IPS-15b (cell line): ENCODE data around the gene MCM10.

Experiments used
- H3K27me3 ChIP-seq: one replicate; pipeline ENCODE4 v1.6.1; 2013; ENCODE audit warnings: low read length; ENCODE audit not compliant: control insufficient read depth, insufficient read depth
- H3K36me3 ChIP-seq: one replicate; pipeline ENCODE4 v1.6.1; 2013; ENCODE audit warnings: low read length; ENCODE audit not compliant: control insufficient read depth, insufficient read depth
- H3K4me1 ChIP-seq: one replicate; pipeline ENCODE4 v1.6.1; 2013; ENCODE audit warnings: mild to moderate bottlenecking, low read length; ENCODE audit not compliant: control insufficient read depth, insufficient read depth
- H3K4me3 ChIP-seq: one replicate; pipeline ENCODE4 v1.5.1; 2013; ENCODE audit warnings: low read depth, low read length
- H3K9ac ChIP-seq: one replicate; pipeline ENCODE4 v1.6.1; 2013; ENCODE audit warnings: low read depth, mild to moderate bottlenecking, low read length
- H3K9me3 ChIP-seq: one replicate; pipeline ENCODE4 v1.6.1; 2013; ENCODE audit warnings: mild to moderate bottlenecking, low read length; ENCODE audit not compliant: control insufficient read depth, insufficient read depth

Gene MCM10

DNA sequence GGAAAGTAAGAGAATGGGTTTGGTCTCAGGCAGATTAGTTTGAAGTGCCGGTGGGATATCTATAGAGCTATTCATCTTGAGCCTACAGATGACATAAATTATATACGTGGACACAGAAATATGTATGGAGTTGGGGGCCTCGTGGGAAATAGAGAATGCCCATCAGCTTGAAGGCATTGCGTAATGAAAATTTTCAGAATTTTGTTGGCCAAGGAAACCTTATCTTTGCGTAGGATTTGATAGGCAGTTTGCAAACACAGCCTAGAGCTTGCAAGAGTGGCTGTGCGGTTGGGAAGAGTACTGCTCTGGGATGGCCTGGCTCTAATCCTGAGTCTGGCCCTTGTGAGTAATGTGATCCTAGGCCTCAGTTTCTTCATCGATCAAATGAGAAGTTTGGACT is 32.3 kb downstream of the MCM10 start:
- Histone ChIP-seq H3K4me1 (no peaks in the 10 kb centered on the region), H3K9me3 (no peaks in the 10 kb centered on the region), H3K36me3 (peaks cover 49% of the 10 kb centered on the region), H3K27me3 (no peaks in the 10 kb centered on the region), H3K9ac (no peak overlapping the region), H3K4me3 (no peak overlapping the region)

DNA sequence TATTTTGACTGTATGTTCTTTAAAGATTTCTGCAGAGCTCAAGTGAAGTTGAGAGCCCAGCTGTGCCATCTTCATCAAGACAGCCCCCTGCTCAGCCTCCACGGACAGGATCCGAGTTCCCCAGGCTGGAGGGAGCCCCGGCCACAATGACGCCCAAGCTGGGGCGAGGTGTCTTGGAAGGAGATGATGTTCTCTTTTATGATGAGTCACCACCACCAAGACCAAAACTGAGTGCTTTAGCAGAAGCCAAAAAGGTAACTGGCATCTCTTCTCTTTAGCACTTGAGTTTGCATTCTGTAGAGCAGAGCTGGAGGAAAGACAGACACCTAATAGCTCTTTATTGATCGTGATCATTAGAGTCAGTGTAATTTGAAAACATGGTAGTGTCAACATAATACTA is 33.7 kb downstream of the MCM10 start:
- H3K4me1 ChIP-seq, result no peaks in the 10 kb centered on the region
- no peaks in the 10 kb centered on the region for H3K27me3 ChIP-seq
- H3K4me3 ChIP-seq, result no peak overlapping the region
- H3K36me3 ChIP-seq, result peaks cover 51% of the 10 kb centered on the region
- H3K9ac ChIP-seq, result no peak overlapping the region
- H3K9me3 ChIP-seq, result no peaks in the 10 kb centered on the region

DNA sequence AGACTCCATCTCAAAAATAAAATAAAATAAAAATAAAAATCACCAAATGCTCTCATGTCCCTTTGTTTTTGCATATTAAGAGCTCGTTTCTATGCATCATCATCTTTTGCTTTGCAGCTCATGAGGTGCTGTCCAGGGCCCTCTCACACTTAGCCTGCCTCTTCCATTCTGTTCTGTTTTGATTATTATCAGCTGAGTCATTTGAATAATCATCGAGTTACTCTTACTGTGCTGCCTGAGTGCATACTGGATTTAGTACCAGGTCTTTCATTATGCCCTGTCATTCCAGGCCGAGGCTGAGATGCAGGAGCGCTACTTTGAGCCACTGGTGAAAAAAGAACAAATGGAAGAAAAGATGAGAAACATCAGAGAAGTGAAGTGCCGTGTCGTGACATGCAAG is 39.8 kb downstream of the MCM10 start:
- no peak overlapping the region for H3K9ac ChIP-seq
- no peaks in the 10 kb centered on the region for H3K4me1 ChIP-seq
- H3K9me3 ChIP-seq, result no peaks in the 10 kb centered on the region
- no peaks in the 10 kb centered on the region for H3K27me3 ChIP-seq
- peaks cover 51% of the 10 kb centered on the region for H3K36me3 ChIP-seq
- H3K4me3 ChIP-seq, result no peak overlapping the region

DNA sequence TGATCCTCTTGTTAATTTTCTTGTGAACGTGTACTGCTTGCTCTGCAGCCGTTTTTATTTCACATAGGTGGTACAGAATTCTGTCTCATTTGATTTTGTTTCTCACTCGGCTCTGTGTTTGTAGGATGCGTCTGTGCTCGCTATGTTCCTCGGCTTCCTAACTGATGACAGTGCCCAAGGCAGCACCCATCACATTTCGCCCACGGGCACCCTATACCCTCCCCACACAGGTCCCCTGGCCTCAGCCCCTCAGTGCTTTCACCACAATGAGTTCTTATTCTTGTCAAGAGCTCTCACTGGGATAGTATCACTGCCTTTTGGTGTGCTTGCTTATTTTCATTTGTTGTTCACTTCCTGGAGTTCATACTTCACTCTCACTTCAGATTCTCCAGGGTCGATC is 44.7 kb downstream of the MCM10 start:
- Histone ChIP-seq H3K9ac (no peak overlapping the region), H3K4me3 (no peak overlapping the region), H3K4me1 (no peaks in the 10 kb centered on the region), H3K27me3 (no peaks in the 10 kb centered on the region), H3K9me3 (no peaks in the 10 kb centered on the region), H3K36me3 (peaks cover 40% of the 10 kb centered on the region)

DNA sequence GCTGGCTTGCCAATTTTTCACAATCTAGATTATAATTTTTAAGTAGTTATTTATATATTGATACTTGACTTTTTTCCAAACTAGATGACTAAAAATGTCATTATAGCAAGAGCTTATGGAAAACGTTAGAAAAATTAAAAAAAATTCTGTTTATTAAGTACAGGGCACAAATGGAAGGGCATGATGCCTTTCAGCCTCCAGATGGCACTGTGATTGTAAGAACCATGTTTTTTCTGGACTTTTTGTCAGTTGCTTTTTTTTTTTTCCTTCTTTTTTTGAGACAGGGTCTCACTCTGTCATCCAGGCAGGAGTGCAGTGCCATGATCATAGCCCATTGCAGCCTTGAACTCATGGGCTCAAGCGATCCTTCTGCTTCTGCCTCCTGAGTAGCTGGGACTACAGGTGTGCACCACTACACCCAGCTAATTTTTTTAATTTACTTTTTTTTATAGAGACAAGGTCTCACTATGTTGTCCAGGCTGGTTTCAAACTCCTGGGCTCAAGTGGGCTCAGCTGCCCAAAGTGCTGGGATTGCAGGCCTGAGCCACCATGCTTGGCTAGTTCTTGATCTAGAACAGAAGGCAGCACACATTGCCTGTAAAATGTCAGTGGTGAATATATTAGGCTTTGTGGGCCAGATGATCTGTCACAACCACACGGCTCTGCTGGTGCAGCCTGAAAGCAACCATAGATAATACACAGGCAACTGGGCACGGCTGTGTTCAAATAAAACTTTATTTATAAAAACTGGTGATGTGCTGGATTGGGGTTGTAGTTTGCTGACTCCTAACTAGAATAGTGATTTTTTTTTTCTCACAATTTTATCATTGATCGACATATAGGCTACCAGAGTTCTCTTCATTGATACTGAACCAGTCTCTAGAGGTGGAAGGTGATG is 45.4 kb downstream of the MCM10 start:
- no peak overlapping the region for H3K9ac ChIP-seq
- no peaks in the 10 kb centered on the region for H3K27me3 ChIP-seq
- H3K36me3 ChIP-seq, result peaks cover 33% of the 10 kb centered on the region
- no peak overlapping the region for H3K4me3 ChIP-seq
- no peaks in the 10 kb centered on the region for H3K4me1 ChIP-seq
- H3K9me3 ChIP-seq, result no peaks in the 10 kb centered on the region

DNA sequence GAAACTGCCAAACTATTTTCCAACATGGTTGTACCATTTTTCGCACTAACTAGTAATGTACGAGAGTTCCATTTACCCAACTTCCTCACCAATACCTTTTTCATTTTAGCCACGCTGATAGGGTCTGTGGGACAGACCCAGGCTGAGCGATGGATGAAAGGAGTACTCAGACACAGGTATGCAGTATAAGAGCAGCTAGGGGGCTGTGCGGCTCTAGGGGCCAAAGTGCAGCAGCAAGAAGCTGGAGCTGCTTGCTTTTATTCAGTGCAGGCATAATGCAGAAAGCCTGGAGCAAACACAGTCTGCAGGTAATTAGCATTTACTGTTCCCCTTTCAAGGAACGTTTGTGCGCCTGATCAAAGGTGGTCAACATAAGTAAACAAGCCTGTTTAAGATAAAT is 51.8 kb downstream of the MCM10 start:
- no peaks in the 10 kb centered on the region for H3K27me3 ChIP-seq
- peaks cover 9% of the 10 kb centered on the region for H3K36me3 ChIP-seq
- H3K9ac ChIP-seq, result no peak overlapping the region
- no peaks in the 10 kb centered on the region for H3K4me1 ChIP-seq
- peaks cover 2% of the 10 kb centered on the region for H3K9me3 ChIP-seq
- H3K4me3 ChIP-seq, result no peak overlapping the region

DNA sequence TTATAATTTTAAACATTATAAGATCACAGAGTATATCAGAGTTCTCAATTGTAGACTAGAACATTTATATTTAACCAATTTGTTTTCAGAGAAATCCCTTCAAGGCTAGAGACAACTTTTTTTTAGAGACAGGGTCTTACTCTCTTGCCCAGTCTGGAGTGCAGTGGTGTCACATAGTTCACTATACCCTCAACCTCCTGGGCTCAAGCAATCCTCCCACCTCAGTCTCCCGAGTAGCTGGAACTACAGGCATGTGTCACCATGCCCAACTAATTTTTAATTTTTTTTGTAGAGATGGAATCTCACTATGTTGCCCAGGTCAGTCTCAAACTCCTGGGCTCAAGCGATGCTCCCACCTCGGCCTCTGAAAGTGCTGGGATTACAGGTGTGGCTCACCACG is 57.5 kb downstream of the MCM10 start:
- no peak overlapping the region for H3K9ac ChIP-seq
- H3K9me3 ChIP-seq, result peaks cover 2% of the 10 kb centered on the region

DNA sequence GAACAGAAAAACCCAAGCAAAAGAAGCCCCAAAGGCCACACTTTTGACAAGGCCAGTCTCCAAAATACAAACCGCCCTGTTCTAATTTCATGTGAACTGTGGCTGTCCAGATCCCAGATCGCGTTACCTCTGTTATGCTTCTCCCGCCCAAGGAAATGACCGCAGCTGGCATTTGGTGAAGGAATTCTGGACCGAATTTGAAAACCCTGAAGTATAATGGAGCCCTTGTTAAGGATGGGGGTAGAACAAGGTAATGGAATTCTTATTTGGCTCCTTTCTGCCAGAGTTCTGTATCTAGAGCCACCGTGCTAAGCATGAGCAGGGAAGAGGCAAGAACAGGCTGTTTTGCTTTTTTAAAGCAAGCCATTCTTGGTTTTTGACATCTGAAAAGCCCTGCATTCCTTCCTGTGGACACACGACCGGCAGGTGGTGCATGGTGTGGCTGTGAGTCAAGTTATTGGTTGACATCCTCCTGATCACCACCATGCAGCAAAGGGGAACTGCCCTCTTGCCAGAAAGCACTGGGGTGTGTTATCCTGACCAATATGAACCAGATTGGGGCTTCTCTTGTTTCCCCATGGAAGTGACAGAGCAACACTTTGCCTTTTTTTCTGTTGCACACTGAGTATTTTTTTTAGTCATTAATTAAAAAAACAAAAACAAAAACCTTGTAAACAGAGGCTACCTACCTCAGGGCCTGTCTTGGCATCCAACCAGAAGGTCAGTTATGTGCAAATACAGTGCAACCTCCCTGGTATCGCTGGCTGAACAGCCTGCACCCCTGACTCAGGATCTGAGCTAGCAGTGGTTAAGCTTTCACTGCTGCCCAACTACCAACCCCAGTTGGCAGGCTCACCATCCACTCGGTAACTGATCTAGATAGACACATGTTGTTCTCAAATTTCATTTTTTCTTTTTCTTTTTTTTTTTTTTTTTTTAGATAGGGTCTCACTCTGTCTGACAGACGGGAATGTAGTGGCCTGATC is 58.6 kb downstream of the MCM10 start:
- Histone ChIP-seq H3K9ac (no peak overlapping the region), H3K4me3 (no peak overlapping the region), H3K4me1 (peaks cover 4% of the 10 kb centered on the region), H3K27me3 (no peaks in the 10 kb centered on the region), H3K36me3 (no peaks in the 10 kb centered on the region), H3K9me3 (peaks cover 2% of the 10 kb centered on the region)

More for the DNA sequence above, 57.5 kb downstream of the MCM10 start:
- Histone ChIP-seq H3K4me3 (no peak overlapping the region), H3K36me3 (no peaks in the 10 kb centered on the region), H3K4me1 (peaks cover 4% of the 10 kb centered on the region), H3K27me3 (no peaks in the 10 kb centered on the region)

DNA sequence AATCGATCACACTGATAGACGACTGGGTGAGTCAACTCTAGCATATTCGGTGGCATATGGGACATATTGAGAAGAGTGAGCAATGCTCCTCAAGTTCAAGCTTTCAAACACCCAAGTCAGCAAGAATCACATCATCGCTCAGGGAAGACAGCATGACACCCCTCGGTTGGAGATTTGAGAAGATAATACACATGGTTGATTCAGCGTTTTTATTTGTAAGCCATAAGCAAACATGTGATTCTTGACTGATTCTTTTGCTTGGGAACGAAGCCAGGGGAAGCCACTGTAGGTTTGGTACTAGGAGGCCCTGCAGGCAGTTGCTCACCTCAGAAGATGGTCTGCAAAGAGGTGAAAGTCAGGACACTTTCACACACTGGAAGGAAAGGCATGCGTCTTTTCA is 60.2 kb downstream of the MCM10 start:
- Histone ChIP-seq H3K36me3 (no peaks in the 10 kb centered on the region), H3K4me1 (peaks cover 4% of the 10 kb centered on the region), H3K27me3 (no peaks in the 10 kb centered on the region), H3K9me3 (peaks cover 2% of the 10 kb centered on the region), H3K4me3 (no peak overlapping the region), H3K9ac (no peak overlapping the region)

DNA sequence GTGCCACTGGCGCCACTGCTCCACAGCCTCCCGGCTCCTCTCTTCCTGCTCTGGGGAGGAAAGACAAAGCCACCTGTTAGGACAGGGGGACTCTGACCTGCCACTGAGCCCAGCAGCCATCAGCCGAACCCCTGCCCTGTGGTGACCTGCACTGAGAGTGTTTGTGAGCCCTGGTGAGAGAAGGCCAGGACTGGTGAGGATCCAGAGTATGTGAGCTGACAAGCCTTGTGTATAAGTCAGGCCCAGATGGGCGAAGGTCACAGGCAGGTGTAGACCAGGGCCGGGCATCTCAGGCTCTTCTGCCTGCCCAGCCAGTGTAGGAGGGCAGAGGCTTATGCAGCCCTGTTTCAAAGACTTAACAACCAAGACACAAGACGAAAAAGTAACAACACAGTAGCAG is 60.8 kb downstream of the MCM10 start:
- Histone ChIP-seq H3K9me3 (no peaks in the 10 kb centered on the region), H3K9ac (no peak overlapping the region), H3K4me1 (peaks cover 4% of the 10 kb centered on the region), H3K4me3 (no peak overlapping the region), H3K27me3 (no peaks in the 10 kb centered on the region), H3K36me3 (no peaks in the 10 kb centered on the region)

DNA sequence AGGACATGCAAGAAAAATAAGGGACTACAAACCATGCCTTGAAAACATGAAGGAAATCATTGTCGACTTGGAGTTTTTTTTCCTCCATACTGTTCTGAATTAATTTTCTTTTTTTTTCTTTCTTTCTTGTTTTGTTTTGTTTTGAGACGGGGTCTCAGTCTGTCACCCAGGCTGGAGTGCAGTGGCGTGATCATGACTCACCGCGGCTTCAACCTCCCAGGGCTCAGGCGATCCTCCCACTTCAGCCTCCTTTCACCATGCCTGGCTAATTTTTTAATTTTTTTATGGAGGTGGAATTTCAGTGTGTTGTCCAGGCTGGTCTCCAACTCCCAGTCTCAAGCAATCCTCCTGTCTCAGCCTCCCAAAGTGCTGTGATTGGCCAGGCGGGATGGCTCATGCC is 61.2 kb downstream of the MCM10 start:
- no peaks in the 10 kb centered on the region for H3K36me3 ChIP-seq
- H3K4me1 ChIP-seq, result peaks cover 4% of the 10 kb centered on the region
- no peak overlapping the region for H3K9ac ChIP-seq
- no peaks in the 10 kb centered on the region for H3K9me3 ChIP-seq
- H3K4me3 ChIP-seq, result no peak overlapping the region
- H3K27me3 ChIP-seq, result no peaks in the 10 kb centered on the region
